ENCODE measurements around the gene INSM2.

Gene INSM2

DNA sequence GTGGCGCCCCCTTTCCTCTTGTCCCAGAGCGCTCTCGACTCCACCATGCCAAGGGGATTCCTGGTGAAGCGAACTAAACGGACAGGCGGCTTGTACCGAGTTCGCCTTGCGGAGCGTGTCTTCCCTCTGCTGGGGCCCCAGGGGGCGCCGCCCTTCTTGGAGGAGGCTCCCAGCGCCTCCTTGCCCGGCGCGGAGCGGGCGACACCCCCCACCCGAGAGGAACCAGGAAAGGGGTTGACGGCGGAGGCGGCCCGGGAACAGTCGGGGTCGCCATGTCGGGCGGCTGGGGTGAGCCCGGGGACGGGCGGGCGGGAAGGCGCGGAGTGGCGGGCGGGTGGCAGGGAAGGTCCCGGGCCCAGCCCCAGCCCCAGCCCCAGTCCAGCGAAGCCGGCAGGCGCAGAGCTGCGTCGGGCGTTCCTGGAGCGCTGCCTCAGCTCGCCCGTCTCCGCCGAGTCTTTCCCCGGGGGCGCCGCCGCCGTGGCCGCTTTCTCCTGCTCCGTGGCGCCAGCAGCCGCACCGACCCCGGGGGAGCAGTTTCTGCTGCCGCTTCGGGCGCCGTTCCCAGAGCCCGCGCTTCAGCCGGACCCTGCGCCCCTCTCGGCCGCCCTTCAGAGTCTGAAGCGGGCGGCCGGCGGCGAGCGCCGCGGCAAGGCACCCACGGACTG, 376 bp downstream of the INSM2 start:
- TF ChIP-seq RARB (CRISPR knock-in tag; IDR thresholded peaks at IDR 0.05) (no peak), OSR1 (CRISPR knock-in tag; IDR thresholded peaks at IDR 0.05) (no peak), CSDC2 (CRISPR knock-in tag; IDR thresholded peaks at IDR 0.05) (no peak), ZFP30 (CRISPR knock-in tag; IDR thresholded peaks at IDR 0.05) (no peak), ISL1 (CRISPR knock-in tag; IDR thresholded peaks at IDR 0.05) (no peak), GLIS3 (CRISPR knock-in tag; IDR thresholded peaks at IDR 0.05) (no peak), ZNF70 (CRISPR knock-in tag; IDR thresholded peaks at IDR 0.05) (no peak), ZFP3 (CRISPR knock-in tag; IDR thresholded peaks at IDR 0.05) (no peak), ARNTL (CRISPR knock-in tag; IDR thresholded peaks at IDR 0.05; ENCODE audit: borderline replicate concordance, low read depth) (no peak), BACH2 (CRISPR knock-in tag; IDR thresholded peaks at IDR 0.05; ENCODE audit: borderline replicate concordance) (no peak), SNAI2 (CRISPR knock-in tag; IDR thresholded peaks at IDR 0.05) (no peak), TOX (CRISPR knock-in tag; IDR thresholded peaks at IDR 0.05; ENCODE audit: borderline replicate concordance) (no peak), ZNF8 (CRISPR knock-in tag; IDR thresholded peaks at IDR 0.05) (no peak), ZNF565 (CRISPR knock-in tag; conservative IDR thresholded peaks at IDR 0.05; ENCODE audit: low read depth) (no peak), PPARA (CRISPR knock-in tag; IDR thresholded peaks at IDR 0.05; ENCODE audit: borderline replicate concordance) (no peak)
- TF ChIP-seq, protein P1, sequence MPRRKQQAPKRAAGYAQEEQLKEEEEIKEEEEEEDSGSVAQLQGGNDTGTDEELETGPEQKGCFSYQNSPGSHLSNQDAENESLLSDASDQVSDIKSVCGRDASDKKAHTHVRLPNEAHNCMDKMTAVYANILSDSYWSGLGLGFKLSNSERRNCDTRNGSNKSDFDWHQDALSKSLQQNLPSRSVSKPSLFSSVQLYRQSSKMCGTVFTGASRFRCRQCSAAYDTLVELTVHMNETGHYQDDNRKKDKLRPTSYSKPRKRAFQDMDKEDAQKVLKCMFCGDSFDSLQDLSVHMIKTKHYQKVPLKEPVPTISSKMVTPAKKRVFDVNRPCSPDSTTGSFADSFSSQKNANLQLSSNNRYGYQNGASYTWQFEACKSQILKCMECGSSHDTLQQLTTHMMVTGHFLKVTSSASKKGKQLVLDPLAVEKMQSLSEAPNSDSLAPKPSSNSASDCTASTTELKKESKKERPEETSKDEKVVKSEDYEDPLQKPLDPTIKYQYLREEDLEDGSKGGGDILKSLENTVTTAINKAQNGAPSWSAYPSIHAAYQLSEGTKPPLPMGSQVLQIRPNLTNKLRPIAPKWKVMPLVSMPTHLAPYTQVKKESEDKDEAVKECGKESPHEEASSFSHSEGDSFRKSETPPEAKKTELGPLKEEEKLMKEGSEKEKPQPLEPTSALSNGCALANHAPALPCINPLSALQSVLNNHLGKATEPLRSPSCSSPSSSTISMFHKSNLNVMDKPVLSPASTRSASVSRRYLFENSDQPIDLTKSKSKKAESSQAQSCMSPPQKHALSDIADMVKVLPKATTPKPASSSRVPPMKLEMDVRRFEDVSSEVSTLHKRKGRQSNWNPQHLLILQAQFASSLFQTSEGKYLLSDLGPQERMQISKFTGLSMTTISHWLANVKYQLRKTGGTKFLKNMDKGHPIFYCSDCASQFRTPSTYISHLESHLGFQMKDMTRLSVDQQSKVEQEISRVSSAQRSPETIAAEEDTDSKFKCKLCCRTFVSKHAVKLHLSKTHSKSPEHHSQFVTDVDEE (CRISPR knock-in tag; IDR thresholded peaks at IDR 0.05): no peak
- TF ChIP-seq, protein P2, sequence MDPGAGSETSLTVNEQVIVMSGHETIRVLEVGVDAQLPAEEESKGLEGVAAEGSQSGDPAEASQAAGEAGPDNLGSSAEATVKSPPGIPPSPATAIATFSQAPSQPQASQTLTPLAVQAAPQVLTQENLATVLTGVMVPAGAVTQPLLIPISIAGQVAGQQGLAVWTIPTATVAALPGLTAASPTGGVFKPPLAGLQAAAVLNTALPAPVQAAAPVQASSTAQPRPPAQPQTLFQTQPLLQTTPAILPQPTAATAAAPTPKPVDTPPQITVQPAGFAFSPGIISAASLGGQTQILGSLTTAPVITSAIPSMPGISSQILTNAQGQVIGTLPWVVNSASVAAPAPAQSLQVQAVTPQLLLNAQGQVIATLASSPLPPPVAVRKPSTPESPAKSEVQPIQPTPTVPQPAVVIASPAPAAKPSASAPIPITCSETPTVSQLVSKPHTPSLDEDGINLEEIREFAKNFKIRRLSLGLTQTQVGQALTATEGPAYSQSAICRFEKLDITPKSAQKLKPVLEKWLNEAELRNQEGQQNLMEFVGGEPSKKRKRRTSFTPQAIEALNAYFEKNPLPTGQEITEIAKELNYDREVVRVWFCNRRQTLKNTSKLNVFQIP (CRISPR knock-in tag; IDR thresholded peaks at IDR 0.05; ENCODE audit: borderline replicate concordance, low read depth): no peak
- TF ChIP-seq, protein P3, sequence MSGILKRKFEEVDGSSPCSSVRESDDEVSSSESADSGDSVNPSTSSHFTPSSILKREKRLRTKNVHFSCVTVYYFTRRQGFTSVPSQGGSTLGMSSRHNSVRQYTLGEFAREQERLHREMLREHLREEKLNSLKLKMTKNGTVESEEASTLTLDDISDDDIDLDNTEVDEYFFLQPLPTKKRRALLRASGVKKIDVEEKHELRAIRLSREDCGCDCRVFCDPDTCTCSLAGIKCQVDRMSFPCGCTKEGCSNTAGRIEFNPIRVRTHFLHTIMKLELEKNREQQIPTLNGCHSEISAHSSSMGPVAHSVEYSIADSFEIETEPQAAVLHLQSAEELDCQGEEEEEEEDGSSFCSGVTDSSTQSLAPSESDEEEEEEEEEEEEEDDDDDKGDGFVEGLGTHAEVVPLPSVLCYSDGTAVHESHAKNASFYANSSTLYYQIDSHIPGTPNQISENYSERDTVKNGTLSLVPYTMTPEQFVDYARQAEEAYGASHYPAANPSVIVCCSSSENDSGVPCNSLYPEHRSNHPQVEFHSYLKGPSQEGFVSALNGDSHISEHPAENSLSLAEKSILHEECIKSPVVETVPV (CRISPR knock-in tag; IDR thresholded peaks at IDR 0.05): no peak
- peak; percentile 40 for ATAC-seq

DNA sequence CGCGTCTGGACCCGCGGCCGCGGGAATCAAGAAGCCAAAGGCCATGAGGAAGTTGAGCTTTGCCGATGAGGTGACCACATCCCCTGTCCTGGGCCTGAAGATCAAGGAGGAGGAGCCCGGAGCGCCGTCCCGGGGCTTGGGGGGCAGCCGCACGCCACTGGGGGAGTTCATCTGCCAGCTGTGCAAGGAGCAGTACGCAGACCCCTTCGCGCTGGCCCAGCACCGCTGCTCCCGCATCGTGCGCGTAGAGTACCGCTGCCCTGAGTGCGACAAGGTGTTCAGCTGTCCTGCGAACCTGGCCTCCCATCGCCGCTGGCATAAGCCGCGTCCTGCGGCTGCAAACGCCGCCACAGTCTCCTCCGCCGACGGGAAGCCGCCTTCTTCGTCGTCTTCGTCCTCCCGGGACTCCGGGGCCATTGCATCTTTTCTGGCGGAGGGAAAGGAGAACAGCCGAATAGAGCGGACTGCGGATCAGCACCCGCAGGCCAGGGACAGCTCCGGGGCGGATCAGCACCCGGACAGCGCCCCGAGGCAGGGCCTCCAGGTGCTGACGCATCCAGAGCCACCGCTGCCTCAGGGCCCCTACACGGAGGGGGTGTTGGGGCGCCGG, 1.0 kb downstream of the INSM2 start:
- ATAC-seq: peak; percentile 84
- peak; percentile 90 for TF ChIP-seq OSR1 (CRISPR knock-in tag; IDR thresholded peaks at IDR 0.05)
- no peak for TF ChIP-seq TOX (CRISPR knock-in tag; IDR thresholded peaks at IDR 0.05; ENCODE audit: borderline replicate concordance)
- TF ChIP-seq ZC3H10 (CRISPR knock-in tag; IDR thresholded peaks at IDR 0.05): peak; percentile 87; the same call in 1 of the 2 replicates
- TF ChIP-seq, protein P2 (CRISPR knock-in tag; IDR thresholded peaks at IDR 0.05; ENCODE audit: borderline replicate concordance, low read depth): no peak
- TF ChIP-seq ZNF8 (CRISPR knock-in tag; IDR thresholded peaks at IDR 0.05): peak; percentile 64; the same call in 1 of the 2 replicates
- TF ChIP-seq BACH2 (CRISPR knock-in tag; IDR thresholded peaks at IDR 0.05; ENCODE audit: borderline replicate concordance): no peak
- no peak for TF ChIP-seq ESRRG (CRISPR knock-in tag; IDR thresholded peaks at IDR 0.05)
- TF ChIP-seq SNAI2 (CRISPR knock-in tag; IDR thresholded peaks at IDR 0.05): peak; percentile 99
- TF ChIP-seq ISL1 (CRISPR knock-in tag; IDR thresholded peaks at IDR 0.05): peak; percentile 58
- no peak for TF ChIP-seq RARB (CRISPR knock-in tag; IDR thresholded peaks at IDR 0.05)
- TF ChIP-seq, protein P4, sequence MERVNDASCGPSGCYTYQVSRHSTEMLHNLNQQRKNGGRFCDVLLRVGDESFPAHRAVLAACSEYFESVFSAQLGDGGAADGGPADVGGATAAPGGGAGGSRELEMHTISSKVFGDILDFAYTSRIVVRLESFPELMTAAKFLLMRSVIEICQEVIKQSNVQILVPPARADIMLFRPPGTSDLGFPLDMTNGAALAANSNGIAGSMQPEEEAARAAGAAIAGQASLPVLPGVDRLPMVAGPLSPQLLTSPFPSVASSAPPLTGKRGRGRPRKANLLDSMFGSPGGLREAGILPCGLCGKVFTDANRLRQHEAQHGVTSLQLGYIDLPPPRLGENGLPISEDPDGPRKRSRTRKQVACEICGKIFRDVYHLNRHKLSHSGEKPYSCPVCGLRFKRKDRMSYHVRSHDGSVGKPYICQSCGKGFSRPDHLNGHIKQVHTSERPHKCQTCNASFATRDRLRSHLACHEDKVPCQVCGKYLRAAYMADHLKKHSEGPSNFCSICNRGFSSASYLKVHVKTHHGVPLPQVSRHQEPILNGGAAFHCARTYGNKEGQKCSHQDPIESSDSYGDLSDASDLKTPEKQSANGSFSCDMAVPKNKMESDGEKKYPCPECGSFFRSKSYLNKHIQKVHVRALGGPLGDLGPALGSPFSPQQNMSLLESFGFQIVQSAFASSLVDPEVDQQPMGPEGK (CRISPR knock-in tag; IDR thresholded peaks at IDR 0.05; ENCODE audit: borderline replicate concordance): 0 out of 2 replicates have a peak, but pooled peaks have one; percentile 29
- TF ChIP-seq ZNF70 (CRISPR knock-in tag; IDR thresholded peaks at IDR 0.05): no peak
- TF ChIP-seq ZNF565 (CRISPR knock-in tag; conservative IDR thresholded peaks at IDR 0.05; ENCODE audit: low read depth): peak; percentile 86; the same call in 1 of the 2 replicates
- TF ChIP-seq, protein P1 (CRISPR knock-in tag; IDR thresholded peaks at IDR 0.05): peak; percentile 87
- peak; percentile 99 for TF ChIP-seq CSDC2 (CRISPR knock-in tag; IDR thresholded peaks at IDR 0.05)
- TF ChIP-seq TCF4 (CRISPR knock-in tag; IDR thresholded peaks at IDR 0.05; ENCODE audit: borderline replicate concordance): no peak
- TF ChIP-seq GLIS3 (CRISPR knock-in tag; IDR thresholded peaks at IDR 0.05): 0 out of 2 replicates have a peak, but pooled peaks have one; percentile 90
- TF ChIP-seq ARNTL (CRISPR knock-in tag; IDR thresholded peaks at IDR 0.05; ENCODE audit: borderline replicate concordance, low read depth): no peak
- peak; percentile 68; the same call in 1 of the 2 replicates for TF ChIP-seq ZFP30 (CRISPR knock-in tag; IDR thresholded peaks at IDR 0.05)
- 0 out of 2 replicates have a peak, but pooled peaks have one; percentile 43 for TF ChIP-seq PPARA (CRISPR knock-in tag; IDR thresholded peaks at IDR 0.05; ENCODE audit: borderline replicate concordance)

Data from SK-N-SH treated with all-trans-retinoic acid at 6 μM for 48 hours (cell line).